ENCODE measurements around the gene MTARC2.
A peak's percentile ranks its signal among the peaks of the same experiment; 100 is the strongest.

MTARC2 gene

GRCh38 chr1:220803401-220804201 is 55.5 kb downstream of the MTARC2 start:
- no peak for DNase-seq (ENCODE audit: low read depth)

DNA sequence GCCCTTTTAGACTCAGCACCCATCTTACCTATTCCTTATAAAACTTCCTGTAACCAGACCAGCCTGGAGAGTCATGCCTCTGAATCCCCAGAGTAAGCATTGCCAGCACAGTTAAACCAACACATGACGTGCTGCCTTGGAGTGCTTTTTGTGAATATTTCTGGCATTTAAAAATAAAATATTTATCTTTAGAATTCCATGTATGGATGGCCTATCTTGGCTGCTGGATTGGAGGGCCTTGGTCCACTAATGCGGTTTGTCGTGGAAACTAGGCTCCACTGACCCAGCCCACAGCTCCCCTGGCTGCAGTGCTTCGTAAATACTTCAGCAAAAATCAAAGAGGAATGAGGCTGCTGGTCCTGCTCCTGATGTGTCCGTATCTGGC is 56.1 kb downstream of the MTARC2 start:
- no peak for DNase-seq (ENCODE audit: low read depth)

GRCh38 chr1:220806408-220806807 is 58.3 kb downstream of the MTARC2 start:
- no peak for DNase-seq (ENCODE audit: low read depth)

GRCh38 chr1:220807726-220808125 is 59.6 kb downstream of the MTARC2 start:
- DNase-seq (ENCODE audit: low read depth): no peak

DNA sequence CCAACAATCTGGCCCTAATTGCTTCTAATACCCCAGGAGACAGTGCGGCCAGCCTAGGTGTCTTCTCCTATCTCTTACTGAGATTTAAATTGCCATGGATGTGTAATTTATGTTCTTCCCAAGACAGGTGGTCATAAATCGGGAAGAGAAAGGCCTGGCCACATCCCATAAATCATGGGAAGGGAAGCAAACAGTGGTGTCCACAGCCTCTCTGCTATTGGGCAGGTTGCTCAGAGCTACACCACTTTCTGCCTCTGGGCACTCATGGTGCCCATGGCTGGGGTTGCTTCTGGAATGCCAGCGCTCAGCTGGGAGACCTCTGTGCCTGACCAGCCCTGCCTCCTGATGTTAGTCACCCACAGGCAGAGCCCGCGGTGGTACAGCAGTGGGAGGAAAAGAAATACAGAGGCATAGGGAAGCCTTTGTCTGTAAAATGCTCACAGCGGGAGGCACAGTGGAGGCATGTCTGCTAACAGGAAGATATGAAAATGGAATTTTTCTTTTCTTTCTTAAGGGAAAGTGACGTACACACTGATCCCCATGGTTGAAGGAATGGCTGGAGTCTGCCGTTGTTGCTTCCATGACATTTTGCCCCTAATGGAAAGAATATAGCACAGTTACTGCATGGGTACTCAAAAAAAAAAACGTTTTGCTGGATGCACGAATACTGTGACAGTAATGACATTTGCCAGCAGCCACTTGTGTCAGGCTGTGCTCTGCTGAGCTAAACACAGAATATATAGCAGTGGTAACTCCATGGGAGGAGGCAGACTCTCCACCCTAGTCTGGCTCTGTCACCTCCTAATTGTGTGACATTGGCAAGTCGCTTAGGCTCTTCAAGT is 60.4 kb downstream of the MTARC2 start:
- no peak for DNase-seq (ENCODE audit: low read depth)

- DNase-seq (ENCODE audit: low read depth): no peak
These were observed 61.0 kb downstream of the MTARC2 start for GRCh38 chr1:220809187-220809550.

GRCh38 chr1:220809704-220810103 is 61.6 kb downstream of the MTARC2 start:
- no peak for DNase-seq (ENCODE audit: low read depth)

DNA sequence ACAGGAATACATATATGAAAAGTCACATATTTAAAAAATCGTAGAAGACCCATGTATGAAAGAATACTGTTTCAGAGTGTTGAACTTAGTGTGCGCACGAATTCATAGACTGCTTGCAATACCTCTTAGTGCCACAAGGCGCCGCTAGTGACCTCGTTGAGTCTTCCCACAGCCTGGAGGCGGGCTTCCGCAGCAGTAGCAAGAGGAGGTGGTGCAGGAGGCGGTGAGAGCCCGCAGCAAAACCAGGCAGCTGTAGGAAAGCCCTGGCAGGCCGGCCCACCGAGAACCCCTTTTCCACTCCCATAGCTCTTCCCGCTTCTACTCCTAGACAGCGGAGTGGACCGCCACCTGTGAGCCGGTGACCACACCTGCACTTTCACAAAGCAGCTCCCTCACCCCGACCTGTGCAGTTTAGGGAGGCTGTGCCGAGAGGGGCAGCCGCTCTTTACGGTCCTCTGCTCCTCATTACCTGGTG is 62.1 kb downstream of the MTARC2 start:
- DNase-seq (ENCODE audit: low read depth): peak; percentile 42

- DNase-seq (ENCODE audit: low read depth): no peak
These were observed 62.8 kb downstream of the MTARC2 start for GRCh38 chr1:220810963-220811362.

DNA sequence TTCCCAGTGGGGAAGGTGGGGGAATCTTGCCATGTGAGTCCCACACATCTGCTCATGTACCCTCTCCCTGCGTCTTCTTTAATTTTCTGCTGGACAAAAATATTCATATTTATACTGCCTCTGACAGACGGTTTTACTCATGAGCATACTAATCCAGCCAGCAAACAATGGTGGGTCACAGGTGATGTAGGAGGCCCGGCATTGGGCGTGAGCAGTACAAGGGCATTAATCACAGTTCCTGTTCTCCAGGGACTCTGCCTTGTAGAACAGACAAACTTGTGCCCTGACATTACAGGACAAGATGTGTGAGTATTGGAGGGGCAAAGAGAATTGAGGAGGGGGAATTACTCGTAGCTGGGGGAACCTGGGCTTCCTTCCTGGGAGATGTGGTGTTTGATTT is 63.6 kb downstream of the MTARC2 start:
- no peak for DNase-seq (ENCODE audit: low read depth)

DNA sequence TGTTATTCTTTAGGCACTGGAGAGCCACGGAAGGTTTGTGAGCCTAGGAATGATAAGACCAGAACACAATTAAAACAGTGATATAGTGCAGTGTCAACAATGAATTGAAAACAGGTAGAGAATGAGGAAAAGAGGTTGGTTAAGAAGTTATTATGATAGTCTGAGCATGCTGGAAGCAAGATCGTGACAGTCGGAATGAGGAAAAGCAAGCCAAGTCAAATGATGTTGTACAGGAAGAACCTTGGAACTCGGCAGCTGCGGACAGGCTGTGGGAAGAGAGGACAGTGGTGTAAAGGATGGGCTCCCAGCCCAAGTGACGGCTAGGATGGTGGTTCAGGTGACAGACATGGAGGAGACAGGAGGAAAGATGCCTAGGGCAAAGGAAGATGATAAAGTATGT is 64.2 kb downstream of the MTARC2 start:
- no peak for DNase-seq (ENCODE audit: low read depth)

GRCh38 chr1:220813013-220813412 is 64.9 kb downstream of the MTARC2 start:
- no peak for DNase-seq (ENCODE audit: low read depth)

DNA sequence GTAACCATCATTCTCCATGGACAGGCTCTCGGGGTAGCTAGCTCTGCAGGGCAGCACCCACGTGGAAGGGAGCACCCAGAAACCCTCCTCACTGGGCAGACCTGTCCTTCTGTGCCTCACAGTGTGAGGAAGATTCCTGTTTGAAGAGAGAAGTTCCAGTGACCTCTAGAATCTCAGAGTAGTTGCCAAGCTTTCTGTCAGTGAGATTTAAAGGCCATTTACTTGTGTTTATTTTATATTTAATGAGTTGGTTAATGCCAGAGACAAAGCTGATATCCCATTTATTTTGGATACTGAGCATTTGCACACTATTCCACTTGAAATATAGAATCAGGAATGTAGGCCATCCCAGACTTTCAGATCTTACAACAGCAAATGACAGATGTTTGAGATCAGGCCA is 67.3 kb downstream of the MTARC2 start:
- DNase-seq (ENCODE audit: low read depth): no peak

DNA sequence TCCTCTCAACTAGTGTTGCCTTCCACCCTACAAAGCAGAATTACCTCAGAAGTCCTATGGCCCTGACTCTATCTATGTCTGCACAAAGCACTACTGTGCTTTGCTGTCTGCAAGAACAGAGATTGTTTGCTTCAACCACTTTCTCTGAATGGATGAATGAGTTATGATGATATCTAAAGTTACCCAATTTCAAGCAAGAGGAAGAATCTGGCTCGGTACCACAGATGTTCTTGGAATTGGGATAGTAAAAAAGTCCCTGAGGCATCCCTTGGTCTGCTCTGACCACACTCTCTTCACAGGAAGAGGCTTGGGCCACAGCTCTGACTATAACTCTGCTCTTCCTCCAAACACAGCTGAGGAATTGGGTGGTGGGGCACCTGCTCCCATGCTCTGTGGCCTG is 69.8 kb downstream of the MTARC2 start:
- no peak for DNase-seq (ENCODE audit: low read depth)

GRCh38 chr1:220818421-220819173 is 70.5 kb downstream of the MTARC2 start:
- DNase-seq (ENCODE audit: low read depth): no peak

DNA sequence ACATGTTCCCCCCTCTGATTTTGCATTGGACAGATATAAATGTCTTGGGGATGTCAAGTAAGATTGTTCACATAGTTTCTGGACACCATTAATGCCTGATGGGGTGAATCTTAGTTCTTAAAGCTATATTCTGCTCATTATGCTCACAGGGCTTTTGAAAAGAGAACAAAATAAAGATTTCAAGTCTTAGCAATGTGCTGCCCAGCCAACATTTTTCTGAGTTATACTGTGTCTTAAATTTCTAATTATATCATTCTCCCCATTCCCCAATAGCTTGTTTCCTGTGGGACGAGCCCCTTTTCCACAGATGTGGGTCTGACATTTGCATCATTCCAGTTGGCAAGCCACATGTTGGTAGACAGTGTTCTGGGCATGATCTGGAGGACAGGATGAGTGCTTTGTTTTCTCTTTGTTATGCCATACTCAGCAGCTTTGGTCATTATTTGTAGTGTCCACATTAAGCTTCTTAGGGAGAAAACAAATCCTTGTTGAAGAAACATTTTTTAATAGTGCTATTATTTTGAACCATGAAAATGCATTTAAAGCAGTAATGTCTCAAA is 71.4 kb downstream of the MTARC2 start:
- no peak for DNase-seq (ENCODE audit: low read depth)

- DNase-seq (ENCODE audit: low read depth): no peak
These were observed 76.2 kb downstream of the MTARC2 start for GRCh38 chr1:220824031-220824989.

DNA sequence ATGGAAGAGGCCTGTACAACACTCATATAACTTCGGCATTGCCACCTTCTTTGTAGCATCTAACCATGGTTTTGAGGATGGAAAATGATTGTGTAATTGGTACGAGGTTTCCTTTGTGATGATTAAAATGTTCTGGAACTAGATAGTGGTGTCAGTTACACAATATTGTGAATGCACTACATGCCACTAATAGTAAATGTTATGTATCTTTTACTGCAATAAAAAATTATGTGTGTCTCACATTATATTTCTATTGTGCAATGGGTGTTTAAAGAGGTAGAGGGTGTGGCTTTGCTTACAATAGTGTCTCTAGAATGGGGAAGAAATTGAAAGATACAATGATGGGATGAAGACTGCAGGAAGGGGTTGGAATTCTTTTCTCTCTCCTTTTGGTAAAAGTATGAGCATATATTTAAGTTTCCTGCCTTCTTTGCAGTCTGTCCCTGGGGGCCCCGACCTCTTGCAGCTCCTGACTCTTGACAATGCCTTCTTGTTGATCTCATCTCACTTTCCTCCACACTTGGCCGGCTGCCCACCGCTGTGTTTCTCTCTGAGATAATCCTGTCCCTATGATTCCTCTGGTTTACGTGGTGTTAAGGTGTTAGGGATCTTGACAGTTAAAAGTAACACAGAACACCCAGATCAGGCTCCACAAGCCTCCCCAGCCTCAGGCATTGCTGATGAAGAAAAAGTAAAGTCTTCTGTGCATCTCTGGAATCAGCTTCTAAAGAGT is 77.9 kb downstream of the MTARC2 start:
- DNase-seq (ENCODE audit: low read depth): no peak

- no peak for DNase-seq (ENCODE audit: low read depth)
These were observed 78.6 kb downstream of the MTARC2 start for GRCh38 chr1:220826729-220827128.

- DNase-seq (ENCODE audit: low read depth): no peak
These were observed 79.5 kb downstream of the MTARC2 start for GRCh38 chr1:220827445-220828178.

Measured in stimulated activated CD8-positive, alpha-beta memory T cell treated with anti-CD3 and anti-CD28 coated beads, Interleukin-12 subunit alpha, Interleukin-12 subunit beta, amount 100 ng/mL, for 4 hours (primary cell).